HFF-Myc (cell line): ENCODE measurements around the gene CNFN.

Experiments
- DNase-seq: peaks from one replicate; pipeline ENCODE4 v3.0.0-alpha.2; 2011; ENCODE audit warnings: low read depth; ENCODE audit errors: extremely low read depth
- H3K4me3 ChIP-seq: replicated peaks from 2 replicates; pipeline ENCODE4 v1.5.1; 2011; ENCODE audit warnings: low read depth, mild to moderate bottlenecking, control low read depth, low read length
- CTCF ChIP-seq: IDR thresholded peaks from 2 replicates; pipeline ENCODE4 v1.5.1; 2012; ENCODE audit warnings: mild to moderate bottlenecking, low read depth, low read length, control low read depth; ENCODE audit errors: missing control alignments

The CNFN gene

DNA sequence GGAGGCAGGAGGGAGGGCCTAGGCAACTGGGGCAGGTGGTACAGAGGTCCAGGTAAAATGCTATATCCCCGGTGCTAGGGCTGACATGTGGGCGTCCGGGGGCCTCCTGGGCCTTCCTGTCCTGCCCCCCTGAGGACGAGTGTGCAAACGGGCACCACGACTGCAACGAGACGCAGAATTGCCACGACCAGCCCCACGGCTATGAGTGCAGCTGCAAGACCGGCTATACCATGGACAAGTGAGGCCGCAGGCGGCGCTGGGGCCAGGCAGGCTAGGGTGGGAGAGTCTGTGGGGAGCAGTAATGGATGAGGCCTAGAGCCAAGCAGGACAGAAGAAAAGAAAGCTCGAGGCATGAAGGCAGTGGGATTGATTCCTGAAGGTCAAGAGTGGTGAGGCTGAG is 21.3 kb downstream of the CNFN start:
- no peak overlapping the region for H3K4me3 ChIP-seq
- no peak for DNase-seq
- TF ChIP-seq CTCF: no peak

DNA sequence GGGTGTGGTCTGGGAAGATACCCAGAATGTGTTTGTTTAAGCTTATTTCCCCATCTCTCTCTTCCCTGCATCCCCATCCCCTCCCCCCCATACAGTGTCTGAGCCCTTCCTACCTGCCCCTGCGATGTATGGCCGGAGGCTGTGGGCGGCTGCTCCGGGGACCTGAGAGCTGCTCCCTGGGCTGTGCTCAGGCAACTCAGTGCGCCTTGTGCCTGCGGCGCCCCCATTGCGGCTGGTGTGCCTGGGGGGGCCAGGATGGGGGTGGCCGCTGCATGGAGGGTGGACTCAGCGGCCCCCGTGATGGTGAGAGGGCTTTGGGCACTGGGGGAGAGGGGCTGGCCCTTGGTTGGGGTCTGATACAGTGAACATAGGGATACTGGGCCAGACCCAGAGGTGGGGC is 21.7 kb downstream of the CNFN start:
- DNase-seq: no peak
- no peak overlapping the region for H3K4me3 ChIP-seq
- TF ChIP-seq CTCF: no peak

DNA sequence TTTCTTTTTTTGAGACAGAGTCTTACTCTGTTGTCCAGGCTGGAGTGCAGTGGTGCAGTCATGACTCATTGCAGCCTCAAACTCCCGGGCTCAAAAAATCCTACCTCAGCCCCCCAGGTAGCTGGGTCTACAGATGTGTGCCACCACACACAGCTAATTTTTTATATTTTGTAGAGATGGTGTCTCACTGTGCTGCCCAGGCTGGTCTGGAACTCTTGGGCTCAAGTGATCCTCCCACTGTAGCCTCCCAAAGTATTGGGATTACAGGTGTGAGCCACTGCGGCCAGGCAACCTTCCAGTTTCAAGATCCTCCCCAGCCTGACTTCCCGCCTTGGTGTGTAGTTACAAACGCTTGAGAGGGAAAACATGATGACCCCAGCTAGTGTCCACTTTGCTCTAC is 22.2 kb downstream of the CNFN start:
- DNase-seq: no peak
- no peak for TF ChIP-seq CTCF
- no peak overlapping the region for H3K4me3 ChIP-seq

DNA sequence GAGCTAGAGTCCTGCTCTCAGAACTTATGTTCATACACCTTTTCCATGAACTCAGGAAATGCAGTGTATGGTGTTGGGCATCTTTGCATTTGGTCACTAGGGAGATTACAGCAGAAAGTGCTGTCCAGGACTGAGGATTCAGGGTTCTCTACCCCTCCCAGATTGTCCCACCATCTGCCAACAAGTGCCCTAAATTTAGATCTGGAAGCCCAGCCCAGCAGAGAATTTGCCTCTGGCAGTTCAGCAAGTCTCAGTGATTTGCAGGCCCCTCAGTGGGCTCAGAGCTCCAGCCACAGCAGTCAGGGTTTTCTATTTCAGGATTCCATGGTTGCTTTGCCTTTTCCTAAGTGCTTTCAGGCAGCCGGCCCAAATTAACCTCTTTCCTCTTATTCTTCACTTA is 23.4 kb downstream of the CNFN start:
- TF ChIP-seq CTCF: no peak
- no peak overlapping the region for H3K4me3 ChIP-seq
- DNase-seq: no peak

- no peak overlapping the region for H3K4me3 ChIP-seq
- no peak for DNase-seq
- TF ChIP-seq CTCF: no peak
Measured at GRCh38 chr19:42363614-42364346, 26.3 kb downstream of the CNFN start.

DNA sequence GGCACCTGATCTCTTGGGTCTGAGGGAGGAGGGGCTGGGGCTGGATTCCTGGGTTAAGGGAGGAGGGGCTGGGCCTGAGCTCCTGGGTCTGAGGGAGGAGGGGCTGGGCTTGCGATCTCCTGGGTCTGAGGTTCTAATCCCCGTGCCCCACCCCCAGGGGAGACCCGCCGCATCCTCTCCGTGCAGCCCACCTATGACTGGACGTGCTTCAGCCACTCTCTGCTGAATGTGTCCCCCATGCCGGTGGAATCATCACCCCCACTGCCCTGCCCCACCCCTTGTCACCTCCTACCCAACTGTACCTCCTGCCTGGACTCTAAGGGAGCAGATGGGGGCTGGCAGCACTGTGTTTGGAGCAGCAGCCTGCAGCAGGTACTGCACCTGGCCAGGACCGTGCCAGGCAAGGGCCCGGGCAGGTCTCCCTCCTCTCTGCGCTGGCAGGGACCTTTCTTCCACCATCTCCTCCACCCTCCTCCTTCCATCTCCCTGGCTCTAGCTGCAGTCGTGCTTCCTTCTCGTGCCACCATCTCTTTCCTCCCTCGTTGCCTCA is 27.1 kb downstream of the CNFN start:
- TF ChIP-seq CTCF: no peak
- no peak for DNase-seq
- H3K4me3 ChIP-seq: no peak overlapping the region
